Right lobe of liver (tissue), 4 donors: ENCODE measurements around the gene TACC3.

Experiments
- CTCF ChIP-seq, 4 donors: fragments of 200-600 bp in 3 of 4; fragments of 450-650 bp in 1 of 4; IDR thresholded peaks; one replicate each; pipeline versions ENCODE4 v1.5.1 to v1.8.0; 2016 to 2022; ENCODE audit warnings: antibody characterized with exemption in 4 of 4, mild to moderate bottlenecking in 2 of 4
- POLR2A ChIP-seq: fragments of 450-650 bp; IDR thresholded peaks from one replicate; pipeline ENCODE4 v1.6.1; 2017; ENCODE audit warnings: antibody characterized with exemption, mild to moderate bottlenecking
- donor health status: DM: no; HTN: no; CAD: no.
- donor health status: DM: no; HTN: no; CAD: no.
- donor health status: DM: no; HTN: yes; CAD: no.

GRCh38 chr4:1779588-1780382 is 58.5 kb downstream of the TACC3 start:
- TF ChIP-seq POLR2A: no peak
- TF ChIP-seq CTCF (IDR thresholded peaks at IDR 0.05): no peak
